HEK293T (cell line): Measurements from ENCODE around the gene DNPH1.

Experiments
- ARNT ChIP-seq: fragments of 450-650 bp; IDR thresholded peaks from 2 replicates; pipeline ENCODE4 v1.6.1; 2017; ENCODE audit warnings: mild to moderate bottlenecking
- BHLHE40 ChIP-seq: fragments of 450-650 bp; IDR thresholded peaks from 2 replicates; pipeline ENCODE4 v1.6.1; 2016; ENCODE audit warnings: mild to moderate bottlenecking, moderate library complexity, borderline replicate concordance
- CTBP1 ChIP-seq: fragments of 450-650 bp; IDR thresholded peaks from 2 replicates; pipeline ENCODE4 v1.6.1; 2016; ENCODE audit warnings: borderline replicate concordance
- ELF4 ChIP-seq: fragments of 450-650 bp; IDR thresholded peaks from 2 replicates; pipeline ENCODE4 v1.6.1; 2017; ENCODE audit warnings: antibody characterized with exemption
- FOXA1 ChIP-seq: fragments of 450-650 bp; IDR thresholded peaks from 2 replicates; pipeline ENCODE4 v1.6.1; 2016; ENCODE audit warnings: mild to moderate bottlenecking
- FOXK2 ChIP-seq: fragments of 450-650 bp; IDR thresholded peaks from 2 replicates; pipeline ENCODE4 v1.6.1; 2016; ENCODE audit warnings: mild to moderate bottlenecking
- FOXM1 ChIP-seq: fragments of 450-650 bp; IDR thresholded peaks from 2 replicates; pipeline ENCODE4 v1.6.1; 2017; ENCODE audit warnings: mild to moderate bottlenecking, borderline replicate concordance
- NFRKB ChIP-seq: fragments of 450-650 bp; IDR thresholded peaks from 2 replicates; pipeline ENCODE4 v1.6.1; 2016; ENCODE audit warnings: mild to moderate bottlenecking, moderate library complexity
- SP1 ChIP-seq: fragments of 450-650 bp; IDR thresholded peaks from 2 replicates; pipeline ENCODE4 v1.6.1; 2017
- SUZ12 ChIP-seq: fragments of 450-650 bp; IDR thresholded peaks from 2 replicates; pipeline ENCODE4 v1.6.1; 2016; ENCODE audit warnings: mild to moderate bottlenecking
- TARDBP ChIP-seq: fragments of 450-650 bp; IDR thresholded peaks from 2 replicates; pipeline ENCODE4 v1.6.1; 2016
- ZNF384 ChIP-seq: fragments of 450-650 bp; IDR thresholded peaks from 2 replicates; pipeline ENCODE4 v1.6.1; 2016
- TF ChIP-seq, protein P1 (sequence below): fragments of 450-650 bp; IDR thresholded peaks from 2 replicates; pipeline ENCODE4 v1.6.1; 2016

DNA sequence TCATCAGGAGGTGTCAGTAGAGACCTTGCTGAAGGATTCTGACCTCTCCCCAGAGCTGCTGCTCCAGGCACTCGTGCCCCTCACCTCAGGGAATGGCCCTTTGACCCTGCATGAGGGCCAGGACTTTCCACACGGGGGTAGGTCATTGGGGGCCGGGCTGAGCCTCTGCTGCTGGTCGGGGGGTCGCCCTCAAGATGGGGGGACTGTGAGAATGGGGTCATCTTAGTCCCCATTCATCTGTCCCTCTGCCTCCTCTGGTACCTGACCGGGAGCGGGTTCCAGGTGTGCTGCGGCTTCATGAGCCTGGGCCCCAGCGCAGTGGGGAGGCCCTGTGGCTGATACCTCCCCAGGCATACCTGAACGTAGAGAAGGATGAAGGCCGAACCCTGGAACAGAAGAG lies 15.8 kb downstream of the DNPH1 start:
- TF ChIP-seq TARDBP: no peak
- TF ChIP-seq FOXM1: no peak
- no peak for TF ChIP-seq SUZ12
- TF ChIP-seq SP1: no peak
- no peak for TF ChIP-seq NFRKB
- TF ChIP-seq CTBP1: no peak
- TF ChIP-seq BHLHE40: no peak
- no peak for TF ChIP-seq FOXK2
- TF ChIP-seq FOXA1: no peak
- no peak for TF ChIP-seq ARNT
- TF ChIP-seq, protein P1, sequence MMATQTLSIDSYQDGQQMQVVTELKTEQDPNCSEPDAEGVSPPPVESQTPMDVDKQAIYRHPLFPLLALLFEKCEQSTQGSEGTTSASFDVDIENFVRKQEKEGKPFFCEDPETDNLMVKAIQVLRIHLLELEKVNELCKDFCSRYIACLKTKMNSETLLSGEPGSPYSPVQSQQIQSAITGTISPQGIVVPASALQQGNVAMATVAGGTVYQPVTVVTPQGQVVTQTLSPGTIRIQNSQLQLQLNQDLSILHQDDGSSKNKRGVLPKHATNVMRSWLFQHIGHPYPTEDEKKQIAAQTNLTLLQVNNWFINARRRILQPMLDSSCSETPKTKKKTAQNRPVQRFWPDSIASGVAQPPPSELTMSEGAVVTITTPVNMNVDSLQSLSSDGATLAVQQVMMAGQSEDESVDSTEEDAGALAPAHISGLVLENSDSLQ: no peak
- TF ChIP-seq ELF4: no peak
- no peak for TF ChIP-seq ZNF384
